Measurements from ENCODE around the gene PEX5L. TPM values are rescaled to one million over a fixed set of nuclear protein-coding genes. Genes with fewer than 3 reads are reported as not detected.
"Not testable (repeated sequence)": the region's sequence is repeated elsewhere in the genome, so short reads cannot be mapped to it uniquely, and the experiment has no call there.

The PEX5L gene
- 0.16 TPM for total RNA-seq
- long read RNA-seq: 0 reads

DNA sequence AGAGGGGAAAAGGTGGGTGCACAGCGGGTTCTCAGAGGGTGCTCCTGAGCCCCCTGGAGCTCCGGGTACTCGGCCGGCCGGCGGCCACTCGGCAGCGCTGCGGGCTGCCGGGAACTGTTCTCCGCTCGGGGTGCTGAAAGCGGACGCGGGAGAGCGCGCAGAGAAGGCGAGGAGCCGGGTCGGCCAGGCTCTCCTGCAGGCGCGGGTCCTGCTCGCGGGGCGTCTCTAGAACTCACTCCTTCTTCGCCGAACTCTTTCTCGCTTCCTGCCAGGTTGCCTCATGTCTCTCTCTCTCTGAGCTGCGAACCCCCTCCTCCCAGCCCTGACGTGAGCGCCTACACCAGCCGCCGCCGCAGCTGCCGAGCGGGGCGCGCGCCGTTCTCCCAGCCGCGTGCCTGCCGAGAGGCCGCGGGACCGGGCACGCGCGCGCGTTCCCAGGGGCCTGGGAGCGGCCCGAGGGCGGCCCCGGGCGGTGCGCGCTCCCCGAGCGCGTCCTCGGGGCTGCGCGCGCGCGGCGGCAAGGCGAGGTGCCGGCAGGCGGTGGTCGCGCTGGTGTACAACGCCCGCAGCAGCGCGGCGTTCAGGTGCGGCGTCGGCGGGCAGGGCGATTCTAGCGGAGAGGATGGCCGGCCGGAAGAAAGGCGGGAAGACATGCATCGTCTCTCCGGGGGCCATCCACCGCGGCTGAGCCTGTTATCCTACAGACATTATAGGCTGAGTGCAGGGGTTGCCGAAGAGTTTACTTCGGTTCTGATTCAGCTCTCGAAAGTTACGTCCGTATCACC is at the start of gene PEX5L:
Gene PEX5L, minus strand, starts transcription at position 267 of the 785 bp plus-strand sequence. CDS start 338 bp downstream, outside the sequence.
- intact Hi-C loops (cut with DNase I): no loop called here
- peak; percentile 71 for DNase-seq (ENCODE audit: missing footprints)
- ATAC-seq: peak; percentile 57

- no peak for DNase-seq (ENCODE audit: missing footprints)
- ATAC-seq: no peak
- intact Hi-C loops (cut with DNase I): no loop called here
Observed at GRCh38 chr3:180085122-180085710, 48.5 kb upstream of the PEX5L start.

GRCh38 chr3:180082699-180083098 is 46.0 kb upstream of the PEX5L start:
- no peak for ATAC-seq
- no peak for DNase-seq (ENCODE audit: missing footprints)
- intact Hi-C loops (cut with DNase I): no loop called here

GRCh38 chr3:180078592-180078991 is 41.9 kb upstream of the PEX5L start:
- ATAC-seq (no peak), DNase-seq (ENCODE audit: missing footprints) (no peak)
- intact Hi-C loops (cut with DNase I): no loop called here

DNA sequence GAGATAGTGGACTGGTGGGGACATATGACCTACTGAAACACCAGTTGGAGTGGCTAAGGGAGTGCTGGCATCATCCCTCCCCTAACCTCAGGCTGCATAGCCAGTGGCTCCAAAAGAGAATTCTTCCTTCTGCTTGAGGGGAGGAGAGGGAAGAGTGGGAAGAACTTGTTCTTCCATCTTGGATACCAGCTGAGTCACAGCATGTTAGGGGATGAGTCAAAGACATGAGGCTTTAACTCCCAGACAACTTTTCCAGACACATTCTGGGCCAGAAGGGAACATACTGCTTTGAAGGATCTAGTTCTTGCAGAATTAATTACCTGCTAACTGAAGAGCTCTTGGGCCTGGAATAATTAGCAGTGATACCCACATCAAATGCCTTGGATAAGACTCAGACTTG is 36.8 kb upstream of the PEX5L start:
- DNase-seq (ENCODE audit: missing footprints): no peak
- intact Hi-C loops (cut with DNase I): no loop called here
- ATAC-seq: no peak

- no peak for DNase-seq (ENCODE audit: missing footprints)
Observed at GRCh38 chr3:180072786-180073185, 36.0 kb upstream of the PEX5L start.

GRCh38 chr3:180070925-180071324 is 34.2 kb upstream of the PEX5L start:
- ATAC-seq (no peak), DNase-seq (ENCODE audit: missing footprints) (no peak)
- intact Hi-C loops (cut with DNase I): no loop called here

More at GRCh38 chr3:180072786-180073185, 36.0 kb upstream of the PEX5L start:
- intact Hi-C loops (cut with DNase I): no loop called here
- no peak for ATAC-seq

DNA sequence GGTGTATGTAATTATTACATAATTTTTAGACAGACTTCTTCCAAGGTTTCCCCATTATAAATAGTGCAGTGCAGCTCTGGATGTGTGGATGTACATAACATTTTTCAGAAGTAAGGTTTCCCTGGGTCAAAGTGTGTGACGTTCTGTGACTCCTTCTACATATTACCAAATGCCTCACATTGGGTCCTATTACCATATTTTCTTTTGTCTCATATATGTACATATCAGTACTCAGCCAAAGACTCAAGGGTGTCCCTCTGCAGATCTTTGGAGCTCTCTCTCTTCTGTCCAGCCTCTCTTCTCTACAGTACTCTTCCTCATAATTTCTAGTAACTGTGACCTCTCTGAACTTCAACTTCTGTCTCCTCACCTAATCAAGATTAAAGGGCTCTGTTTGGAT is 31.3 kb upstream of the PEX5L start:
- no peak for DNase-seq (ENCODE audit: missing footprints)
- intact Hi-C loops (cut with DNase I): no loop called here
- ATAC-seq: no peak

DNA sequence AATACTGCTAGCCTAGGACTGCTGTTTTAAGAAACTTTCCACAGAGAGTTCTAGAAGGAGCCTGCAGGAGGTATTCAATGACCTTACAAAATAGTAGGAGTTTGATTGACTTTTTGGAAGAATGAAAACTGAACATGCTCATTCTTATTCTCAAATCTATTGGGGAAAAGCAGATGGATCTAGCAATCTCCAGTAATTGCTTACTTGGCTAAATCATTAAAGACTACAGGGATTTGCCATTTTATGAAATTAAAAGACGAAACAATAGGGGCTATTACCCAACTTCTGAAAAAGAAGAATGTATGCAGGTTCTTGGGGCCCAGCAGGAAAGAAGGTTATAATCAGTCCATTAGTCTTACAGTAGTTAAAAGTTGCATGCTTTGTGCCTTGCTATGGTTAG is 29.9 kb upstream of the PEX5L start:
- DNase-seq (ENCODE audit: missing footprints) (no peak), ATAC-seq (no peak)
- intact Hi-C loops (cut with DNase I): no loop called here

DNA sequence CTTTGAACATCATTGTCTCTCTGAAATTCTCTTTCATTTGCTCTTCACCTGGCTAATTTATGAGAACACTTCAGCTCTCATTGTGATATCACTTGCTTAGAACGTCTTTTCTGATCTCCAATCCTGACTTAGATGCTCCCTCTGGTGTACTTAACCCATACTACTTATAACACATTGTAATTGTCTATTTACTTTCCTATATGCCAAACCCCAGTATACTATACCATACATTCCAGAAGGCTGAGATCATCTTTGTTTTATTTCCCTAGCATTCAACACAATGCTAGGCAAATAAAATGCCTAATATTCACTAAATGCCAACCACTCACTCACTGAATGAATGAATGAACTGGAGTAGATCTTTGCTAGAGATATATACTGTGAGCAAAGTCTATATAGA is 27.0 kb upstream of the PEX5L start:
- DNase-seq (ENCODE audit: missing footprints) (no peak), ATAC-seq (no peak)
- intact Hi-C loops (cut with DNase I): no loop called here

GRCh38 chr3:180062771-180063170 is 26.0 kb upstream of the PEX5L start:
- intact Hi-C loops (cut with DNase I): no loop called here
- DNase-seq (ENCODE audit: missing footprints): no peak
- no peak for ATAC-seq

DNA sequence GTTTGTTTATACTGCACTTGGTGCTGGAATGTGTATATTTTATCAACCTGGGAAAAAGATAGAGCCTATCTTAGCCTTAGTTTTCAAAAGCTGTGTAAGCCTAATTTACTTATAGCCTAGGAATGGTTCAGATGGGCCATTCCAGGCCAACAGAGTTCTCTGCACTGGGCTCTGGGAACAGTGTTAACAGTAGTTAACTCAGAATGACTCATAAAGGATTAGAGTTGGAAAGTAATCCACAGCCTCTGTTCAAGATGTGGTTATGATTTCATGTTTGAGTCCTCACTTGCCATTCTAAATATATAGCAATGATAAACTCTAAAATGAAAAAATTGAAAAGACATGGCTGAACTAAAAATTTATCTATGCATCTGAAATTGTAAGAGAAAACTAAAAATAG is 22.6 kb upstream of the PEX5L start:
- ATAC-seq (no peak), DNase-seq (ENCODE audit: missing footprints) (no peak)
- intact Hi-C loops (cut with DNase I): no loop called here

- ATAC-seq (no peak), DNase-seq (ENCODE audit: missing footprints) (no peak)
- intact Hi-C loops (cut with DNase I): no loop called here
Observed at GRCh38 chr3:180058238-180058637, 21.5 kb upstream of the PEX5L start.

DNA sequence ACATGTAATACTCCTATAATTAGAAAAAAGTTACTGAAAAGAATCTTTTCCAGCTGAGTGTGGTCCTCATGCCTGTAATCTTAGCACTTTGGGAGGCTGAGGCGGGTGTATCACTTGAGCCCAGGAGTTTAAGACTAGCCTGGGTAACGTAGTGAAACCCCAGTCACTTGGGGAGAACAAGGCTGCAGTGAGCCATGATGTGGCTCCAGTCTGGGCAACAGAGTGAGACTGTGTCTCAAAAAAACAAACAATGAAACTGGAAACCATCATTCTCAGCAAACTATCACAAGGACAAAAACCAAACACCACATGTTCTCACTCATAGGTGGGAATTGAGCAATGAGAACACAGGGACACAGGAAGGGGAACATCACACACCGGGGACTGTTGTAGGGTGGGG is 18.9 kb upstream of the PEX5L start:
- DNase-seq (ENCODE audit: missing footprints); intact Hi-C loops (cut with DNase I): not testable (repeated sequence)

GRCh38 chr3:180049391-180049790 is 12.7 kb upstream of the PEX5L start:
- intact Hi-C loops (cut with DNase I): no loop called here
- no peak for DNase-seq (ENCODE audit: missing footprints)
- no peak for ATAC-seq

More for the DNA sequence above, 18.9 kb upstream of the PEX5L start:
- not testable (repeated sequence) for ATAC-seq

GRCh38 chr3:180048840-180049239 is 12.1 kb upstream of the PEX5L start:
- no peak for DNase-seq (ENCODE audit: missing footprints)
- no peak for ATAC-seq
- intact Hi-C loops (cut with DNase I): no loop called here

- no peak for DNase-seq (ENCODE audit: missing footprints)
- ATAC-seq: no peak
- intact Hi-C loops (cut with DNase I): no loop called here
Observed at GRCh38 chr3:180048103-180048502, 11.4 kb upstream of the PEX5L start.

GRCh38 chr3:180040966-180041365 is 4.2 kb upstream of the PEX5L start:
- no peak for ATAC-seq
- DNase-seq (ENCODE audit: missing footprints): no peak
- intact Hi-C loops (cut with DNase I): no loop called here

- DNase-seq (ENCODE audit: missing footprints): no peak
- no peak for ATAC-seq
- intact Hi-C loops (cut with DNase I): no loop called here
Observed at GRCh38 chr3:180036092-180036670, 556 bp downstream of the PEX5L start.

GRCh38 chr3:180026997-180027396 is 9.7 kb downstream of the PEX5L start:
- DNase-seq (ENCODE audit: missing footprints): no peak
- no peak for ATAC-seq
- intact Hi-C loops (cut with DNase I): no loop called here
